ENCODE data around the gene TMTC1.

- no peak for TF ChIP-seq CTCF (IDR thresholded peaks at IDR 0.05)
- TF ChIP-seq POLR2A (IDR thresholded peaks at IDR 0.05), result no peak
These were observed 112.0 kb downstream of the TMTC1 start for GRCh38 chr12:29671742-29672141.
